ENCODE results near the gene PACRG.

The PACRG gene

DNA sequence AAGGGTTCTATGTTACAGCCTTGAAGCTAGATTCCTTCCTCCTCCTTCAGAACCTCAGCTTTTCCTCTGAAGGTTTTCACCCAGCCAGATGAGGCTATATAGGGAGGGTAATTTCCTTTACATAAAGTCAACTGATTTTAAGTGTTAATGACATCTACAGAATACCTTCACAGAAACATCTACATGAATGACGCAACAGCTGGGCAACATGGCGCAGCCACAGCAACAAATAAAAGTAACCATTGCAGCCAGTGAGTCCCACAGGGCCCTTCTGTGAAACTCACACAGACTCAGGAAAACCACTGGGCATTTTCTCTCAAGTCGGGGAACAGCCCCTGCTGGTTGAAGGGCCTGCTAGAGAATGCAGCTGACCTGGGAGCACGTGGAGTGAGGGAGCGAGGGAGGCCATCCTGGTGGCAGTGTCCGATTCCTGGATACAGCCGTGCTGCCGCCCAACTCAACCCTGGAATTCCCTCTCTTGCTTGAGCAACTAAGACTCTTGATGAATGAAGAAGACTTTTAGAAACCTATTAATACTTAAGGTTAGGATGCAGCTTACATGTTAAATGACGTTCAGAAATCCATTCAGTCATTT lies 176.4 kb downstream of the PACRG start:
- DNase-seq: no peak
- intact Hi-C loops (cut with DNase I): no loop called here

DNA sequence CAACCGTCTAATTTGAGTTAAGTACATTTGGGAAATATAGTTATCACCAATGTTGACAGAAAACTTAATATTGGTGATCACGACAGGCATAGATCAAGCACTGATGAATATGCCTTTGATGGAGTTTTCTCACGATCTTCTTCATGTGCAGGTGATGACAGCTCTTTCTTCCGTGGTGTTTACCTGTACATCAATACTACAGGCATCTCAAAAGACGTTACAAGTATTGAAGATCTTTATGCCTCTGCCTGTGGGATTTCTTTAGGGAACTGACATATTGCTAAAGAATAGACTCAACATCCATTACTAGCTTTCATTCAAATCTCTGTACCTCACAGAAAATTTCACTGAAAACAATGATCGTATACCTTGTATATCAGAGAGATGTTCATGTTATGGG lies 178.7 kb downstream of the PACRG start:
- intact Hi-C loops (cut with DNase I): no loop called here
- DNase-seq: no peak

DNA sequence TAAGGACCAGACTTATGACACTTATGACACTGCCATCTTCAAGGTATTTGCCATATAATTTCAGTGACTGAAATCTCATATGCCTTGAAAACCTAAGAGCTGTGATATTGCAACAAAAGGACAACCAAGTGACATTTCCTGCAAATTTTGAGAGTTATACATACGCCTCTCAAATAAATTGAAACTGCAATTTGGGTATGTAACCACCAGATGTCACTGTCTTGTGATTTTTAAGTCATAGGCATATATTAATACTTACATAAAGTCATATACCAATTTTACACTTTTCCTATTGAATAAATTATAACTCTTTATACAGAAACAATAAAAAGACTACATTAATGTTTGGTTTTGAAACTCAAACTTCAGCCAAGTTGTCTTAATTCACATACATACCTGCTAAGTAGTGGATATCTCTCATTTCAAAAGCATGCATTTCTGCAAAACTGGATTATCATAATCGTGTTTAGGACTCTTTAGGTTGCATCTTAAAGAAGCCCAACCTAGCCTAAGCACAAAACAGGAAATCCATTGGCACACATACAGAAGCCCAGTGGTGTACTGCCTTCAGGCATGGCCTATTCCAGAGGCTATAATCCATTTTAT lies 180.2 kb downstream of the PACRG start:
- intact Hi-C loops (cut with DNase I): no loop called here
- no peak for DNase-seq

GRCh38 chr6:162913206-162913605 lies 185.4 kb downstream of the PACRG start:
- DNase-seq: no peak
- intact Hi-C loops (cut with DNase I): no loop called here

DNA sequence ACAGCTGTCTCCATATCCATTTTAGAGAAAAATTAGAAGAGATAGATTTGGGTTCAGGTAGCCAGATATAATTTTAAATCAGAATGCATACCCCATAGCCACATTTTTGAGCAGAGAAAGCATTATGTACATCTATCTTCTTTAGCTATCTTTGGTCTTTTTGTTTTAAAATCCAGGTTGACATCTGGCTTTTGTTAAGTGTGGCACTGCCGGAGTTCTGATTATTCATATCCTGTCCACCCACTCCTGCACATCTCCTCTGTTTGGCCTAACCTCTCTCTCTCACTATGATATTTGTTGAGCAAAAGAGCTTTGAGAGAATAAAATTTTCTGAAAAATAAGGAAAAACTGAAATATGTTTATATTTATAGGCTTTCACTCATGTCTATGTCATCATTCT lies 189.7 kb downstream of the PACRG start:
- DNase-seq: peak in 5 of 42 donors; percentile 18 to 56 (median 35)
- intact Hi-C loops (cut with DNase I): no loop called here

DNA sequence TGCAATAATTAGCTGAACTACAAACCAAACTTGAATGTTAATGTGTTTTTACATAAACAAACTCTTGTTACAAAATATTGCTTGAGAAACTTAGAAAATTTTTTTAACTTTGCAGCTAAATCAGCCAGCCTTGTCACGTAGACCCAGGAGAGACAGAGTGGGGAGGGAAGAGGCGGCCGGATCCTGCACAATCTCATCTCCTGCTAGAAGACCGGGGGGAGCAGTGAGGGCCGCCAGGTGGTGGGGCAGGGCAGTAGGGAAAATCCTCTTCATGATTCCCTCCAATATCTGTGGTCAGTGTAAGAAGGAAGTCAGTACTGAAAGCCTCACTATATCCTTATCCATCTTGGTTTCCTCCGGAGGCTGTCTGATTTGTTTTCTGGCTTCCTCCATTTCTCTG lies 193.3 kb downstream of the PACRG start:
- no peak for DNase-seq
- intact Hi-C loops (cut with DNase I): no loop called here

DNA sequence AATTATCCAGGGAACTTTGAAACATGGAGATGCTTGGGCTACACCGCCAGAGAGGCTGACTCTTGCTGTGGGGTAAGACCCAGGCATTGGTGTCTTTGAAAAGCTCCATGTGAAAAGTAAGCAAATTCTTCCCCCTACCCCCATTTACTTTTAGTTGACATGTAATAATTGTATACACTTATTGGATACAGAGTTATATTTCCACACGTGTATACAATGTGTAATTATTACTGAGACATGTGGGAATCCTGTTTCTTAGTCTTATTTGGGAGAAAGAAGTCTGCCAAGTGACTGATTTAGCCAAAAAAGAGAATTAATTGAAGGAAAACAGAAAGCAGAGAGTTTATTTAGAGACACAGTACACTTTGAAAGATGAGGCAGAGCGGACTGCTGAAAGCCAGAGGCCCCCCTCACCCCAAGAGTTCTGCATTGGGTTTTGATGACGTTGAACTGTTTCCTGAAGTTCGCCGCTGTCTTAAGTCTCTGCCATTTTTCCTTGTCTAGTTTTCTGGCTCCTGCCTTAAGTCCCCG lies 193.8 kb downstream of the PACRG start:
- DNase-seq: no peak
- intact Hi-C loops (cut with DNase I): no loop called here

DNA sequence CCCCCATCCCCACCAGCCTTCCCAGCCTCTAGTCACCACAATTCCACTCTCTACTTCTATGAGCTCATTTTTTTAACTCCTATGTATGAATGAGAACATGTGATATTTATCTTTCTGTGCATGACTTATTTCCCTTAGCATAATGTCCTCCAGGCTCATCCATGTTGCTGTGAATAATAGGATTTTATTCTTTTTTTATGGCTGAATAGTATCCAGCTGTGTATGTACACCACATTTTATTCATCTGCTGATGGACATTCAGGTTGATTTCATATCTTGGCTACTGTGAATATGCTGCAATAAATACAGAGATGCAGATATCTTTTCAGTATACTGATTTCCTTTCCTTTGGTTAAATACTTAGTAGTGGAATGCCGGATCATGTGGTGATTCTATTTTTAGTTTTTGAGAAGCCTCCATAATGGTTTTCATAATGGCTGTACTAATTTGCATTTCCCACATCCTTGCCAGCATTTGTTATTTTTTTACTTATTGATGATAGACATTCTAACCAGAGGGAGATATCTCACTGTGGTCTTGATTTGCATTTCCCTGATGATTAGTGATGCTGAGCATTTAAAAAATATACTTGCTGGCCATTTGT lies 194.9 kb downstream of the PACRG start:
- no peak for DNase-seq
- intact Hi-C loops (cut with DNase I): no loop called here

GRCh38 chr6:162934844-162935243 lies 207.1 kb downstream of the PACRG start:
- no peak for DNase-seq
- intact Hi-C loops (cut with DNase I): no loop called here

DNA sequence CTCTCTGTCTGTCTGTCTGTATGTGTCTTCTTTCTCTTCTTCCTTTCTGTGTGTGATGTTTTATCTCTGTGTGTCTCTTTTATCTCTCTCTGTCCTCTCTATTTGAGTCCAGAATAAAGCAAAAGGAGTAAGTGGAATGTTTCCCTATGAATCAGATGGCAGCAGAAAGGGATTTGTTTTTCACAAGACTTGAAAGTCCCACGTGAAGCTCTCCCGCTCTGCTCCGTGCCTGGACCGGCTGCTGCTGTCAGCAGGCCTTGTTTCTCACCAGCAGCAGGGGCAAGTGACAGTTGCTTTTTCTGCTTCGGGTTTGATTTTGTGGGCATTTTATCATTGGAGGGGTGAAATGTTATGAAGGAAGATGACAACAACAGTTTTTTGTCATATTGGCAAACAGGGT lies 212.7 kb downstream of the PACRG start:
- peak in 35 of 42 donors; percentile 10 to 68 (median 37) for DNase-seq
- intact Hi-C loops (cut with DNase I): no loop called here

GRCh38 chr6:162941128-162941527 lies 213.4 kb downstream of the PACRG start:
- intact Hi-C loops (cut with DNase I): no loop called here
- DNase-seq: peak in 1 of 42 donors; percentile 8

GRCh38 chr6:162942866-162943265 lies 215.1 kb downstream of the PACRG start:
- DNase-seq: peak in 1 of 42 donors; percentile 37
- intact Hi-C loops (cut with DNase I): no loop called here

- intact Hi-C loops (cut with DNase I): no loop called here
- DNase-seq: no peak
Observed at GRCh38 chr6:162943369-162943768, 215.6 kb downstream of the PACRG start.

DNA sequence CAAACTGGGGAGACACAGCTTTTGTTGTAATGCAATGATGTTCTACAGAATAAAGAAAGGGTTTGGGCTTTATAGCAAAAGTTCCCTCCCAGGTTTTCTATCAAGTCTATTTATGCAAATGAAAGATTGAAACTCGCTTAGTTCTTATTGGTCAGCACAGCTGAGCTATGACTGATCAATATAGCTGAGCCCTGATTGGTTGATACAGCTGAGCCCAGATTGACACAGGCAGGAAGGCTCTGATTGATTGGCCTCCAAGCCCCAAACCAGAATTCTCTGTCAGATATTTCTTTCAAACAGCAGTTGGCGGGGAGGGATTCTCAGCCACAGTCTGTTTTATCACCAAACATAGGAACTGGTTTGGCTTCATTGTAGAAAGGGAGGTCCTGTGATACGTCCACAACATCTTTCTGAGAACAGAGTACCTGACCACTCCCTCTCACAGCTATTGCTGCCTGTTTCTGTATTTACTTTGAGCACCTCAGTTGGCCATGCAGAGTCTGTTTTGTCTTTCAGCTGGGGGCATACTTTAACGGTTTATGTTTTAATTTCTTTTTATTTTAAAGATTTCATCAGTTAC lies 223.5 kb downstream of the PACRG start:
- intact Hi-C loops (cut with DNase I): no loop called here
- no peak for DNase-seq

- intact Hi-C loops (cut with DNase I): no loop called here
- DNase-seq: no peak
Observed at GRCh38 chr6:162952423-162952822, 224.6 kb downstream of the PACRG start.

DNA sequence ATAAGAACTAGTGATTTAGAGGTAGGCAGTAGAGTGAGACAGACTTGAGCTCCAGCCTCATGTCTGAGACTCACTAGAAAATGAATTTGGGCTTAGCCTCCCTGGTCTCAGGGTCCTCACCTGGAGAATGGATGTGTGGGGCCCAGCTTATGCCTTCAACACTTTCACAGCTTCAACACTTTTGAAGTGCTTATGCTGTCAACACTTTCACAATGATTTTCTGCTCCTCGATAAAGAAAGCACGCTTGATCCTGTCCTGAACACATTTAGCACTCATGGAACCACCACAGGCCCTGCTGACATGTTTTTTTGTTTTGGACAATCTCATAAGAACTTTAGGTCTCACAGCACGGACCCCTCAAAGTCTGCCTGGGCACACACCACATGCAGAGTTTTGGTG lies 229.3 kb downstream of the PACRG start:
- DNase-seq: no peak
- intact Hi-C loops (cut with DNase I): no loop called here

DNA sequence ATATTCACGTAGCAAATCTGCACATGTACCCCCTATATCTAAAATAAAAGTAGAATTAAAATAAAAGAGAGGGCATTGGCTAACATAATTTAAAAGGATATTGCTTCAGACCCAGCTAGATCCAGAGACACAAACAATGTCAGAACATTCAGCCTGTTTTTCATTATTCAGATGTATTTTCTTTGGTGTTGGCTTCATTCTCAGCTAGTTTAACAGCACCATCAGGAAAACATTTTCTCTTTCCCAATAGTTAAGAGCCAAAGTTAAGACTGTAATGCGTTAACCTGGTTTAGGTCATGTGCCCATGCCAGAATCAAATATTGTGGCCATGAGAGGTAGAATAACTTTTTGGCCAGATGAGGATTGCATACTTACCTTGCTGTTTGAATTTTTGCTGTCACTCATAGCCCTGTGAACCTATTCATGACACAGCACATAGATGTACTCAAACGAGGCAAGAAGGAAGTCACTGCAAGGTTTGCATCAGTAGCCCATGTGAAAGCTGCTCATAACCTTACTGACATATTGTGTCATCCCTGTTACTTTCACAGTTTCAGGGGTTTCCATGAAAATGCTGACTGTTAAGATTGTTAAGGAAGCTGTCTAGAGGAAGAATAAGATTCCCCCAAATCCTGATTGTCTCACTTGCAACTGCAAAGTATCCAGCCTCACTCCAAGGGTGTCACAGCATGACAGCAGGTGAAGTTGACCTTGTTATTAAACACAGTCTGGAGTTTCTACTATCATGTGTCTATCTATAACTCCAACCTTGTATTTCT lies 233.1 kb downstream of the PACRG start:
- intact Hi-C loops (cut with DNase I): no loop called here
- DNase-seq: no peak

DNA sequence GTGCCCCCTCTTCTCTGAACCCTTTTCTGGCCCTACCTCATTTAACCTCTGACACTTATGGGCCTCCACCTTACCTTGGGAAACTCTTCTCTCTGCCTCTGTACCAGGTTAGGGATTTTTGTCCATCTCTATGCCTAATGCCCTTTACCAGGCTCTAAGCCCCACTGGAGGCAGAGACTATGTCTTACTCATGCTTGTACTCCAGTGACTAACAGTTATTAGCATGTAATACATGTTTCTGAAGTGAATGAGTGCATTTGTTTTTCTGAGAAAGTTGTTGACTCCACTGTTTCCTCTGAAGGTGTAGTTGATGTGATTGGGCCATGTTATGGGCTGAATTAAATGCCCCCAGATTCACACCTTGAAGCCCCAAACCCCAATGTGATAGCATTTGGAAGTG lies 234.3 kb downstream of the PACRG start:
- intact Hi-C loops (cut with DNase I): no loop called here
- DNase-seq: no peak

GRCh38 chr6:162963861-162964260 lies 236.1 kb downstream of the PACRG start:
- intact Hi-C loops (cut with DNase I): no loop called here
- DNase-seq: no peak
